ENCODE results near the gene POMT2.

The POMT2 gene

DNA sequence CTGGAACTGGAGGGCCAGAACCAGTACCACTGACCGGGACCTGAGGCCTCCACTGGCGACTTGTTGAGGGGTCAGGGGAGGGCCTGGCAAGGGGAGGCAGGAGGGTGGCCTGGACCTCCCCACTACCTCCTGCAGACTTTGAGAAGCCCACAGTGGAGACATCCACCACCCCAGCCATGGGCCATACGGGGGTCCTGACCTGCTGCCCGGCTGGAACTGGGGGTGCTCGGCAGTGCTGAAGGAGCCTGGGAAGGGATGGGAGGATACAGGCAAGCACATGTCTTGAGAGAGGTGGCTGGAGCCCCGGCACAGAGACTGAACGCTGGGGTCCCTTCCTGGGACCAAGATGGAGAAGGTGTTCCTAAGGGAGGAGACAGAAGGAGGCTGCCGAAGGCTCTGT is 64.0 kb downstream of the POMT2 start (continued):
- TF ChIP-seq, protein P1, sequence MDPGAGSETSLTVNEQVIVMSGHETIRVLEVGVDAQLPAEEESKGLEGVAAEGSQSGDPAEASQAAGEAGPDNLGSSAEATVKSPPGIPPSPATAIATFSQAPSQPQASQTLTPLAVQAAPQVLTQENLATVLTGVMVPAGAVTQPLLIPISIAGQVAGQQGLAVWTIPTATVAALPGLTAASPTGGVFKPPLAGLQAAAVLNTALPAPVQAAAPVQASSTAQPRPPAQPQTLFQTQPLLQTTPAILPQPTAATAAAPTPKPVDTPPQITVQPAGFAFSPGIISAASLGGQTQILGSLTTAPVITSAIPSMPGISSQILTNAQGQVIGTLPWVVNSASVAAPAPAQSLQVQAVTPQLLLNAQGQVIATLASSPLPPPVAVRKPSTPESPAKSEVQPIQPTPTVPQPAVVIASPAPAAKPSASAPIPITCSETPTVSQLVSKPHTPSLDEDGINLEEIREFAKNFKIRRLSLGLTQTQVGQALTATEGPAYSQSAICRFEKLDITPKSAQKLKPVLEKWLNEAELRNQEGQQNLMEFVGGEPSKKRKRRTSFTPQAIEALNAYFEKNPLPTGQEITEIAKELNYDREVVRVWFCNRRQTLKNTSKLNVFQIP (CRISPR knock-in tag; IDR thresholded peaks at IDR 0.05; ENCODE audit: borderline replicate concordance, low read depth) = no peak
- TF ChIP-seq, protein P2, sequence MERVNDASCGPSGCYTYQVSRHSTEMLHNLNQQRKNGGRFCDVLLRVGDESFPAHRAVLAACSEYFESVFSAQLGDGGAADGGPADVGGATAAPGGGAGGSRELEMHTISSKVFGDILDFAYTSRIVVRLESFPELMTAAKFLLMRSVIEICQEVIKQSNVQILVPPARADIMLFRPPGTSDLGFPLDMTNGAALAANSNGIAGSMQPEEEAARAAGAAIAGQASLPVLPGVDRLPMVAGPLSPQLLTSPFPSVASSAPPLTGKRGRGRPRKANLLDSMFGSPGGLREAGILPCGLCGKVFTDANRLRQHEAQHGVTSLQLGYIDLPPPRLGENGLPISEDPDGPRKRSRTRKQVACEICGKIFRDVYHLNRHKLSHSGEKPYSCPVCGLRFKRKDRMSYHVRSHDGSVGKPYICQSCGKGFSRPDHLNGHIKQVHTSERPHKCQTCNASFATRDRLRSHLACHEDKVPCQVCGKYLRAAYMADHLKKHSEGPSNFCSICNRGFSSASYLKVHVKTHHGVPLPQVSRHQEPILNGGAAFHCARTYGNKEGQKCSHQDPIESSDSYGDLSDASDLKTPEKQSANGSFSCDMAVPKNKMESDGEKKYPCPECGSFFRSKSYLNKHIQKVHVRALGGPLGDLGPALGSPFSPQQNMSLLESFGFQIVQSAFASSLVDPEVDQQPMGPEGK (CRISPR knock-in tag; IDR thresholded peaks at IDR 0.05; ENCODE audit: borderline replicate concordance) = no peak
- TF ChIP-seq, protein P3, sequence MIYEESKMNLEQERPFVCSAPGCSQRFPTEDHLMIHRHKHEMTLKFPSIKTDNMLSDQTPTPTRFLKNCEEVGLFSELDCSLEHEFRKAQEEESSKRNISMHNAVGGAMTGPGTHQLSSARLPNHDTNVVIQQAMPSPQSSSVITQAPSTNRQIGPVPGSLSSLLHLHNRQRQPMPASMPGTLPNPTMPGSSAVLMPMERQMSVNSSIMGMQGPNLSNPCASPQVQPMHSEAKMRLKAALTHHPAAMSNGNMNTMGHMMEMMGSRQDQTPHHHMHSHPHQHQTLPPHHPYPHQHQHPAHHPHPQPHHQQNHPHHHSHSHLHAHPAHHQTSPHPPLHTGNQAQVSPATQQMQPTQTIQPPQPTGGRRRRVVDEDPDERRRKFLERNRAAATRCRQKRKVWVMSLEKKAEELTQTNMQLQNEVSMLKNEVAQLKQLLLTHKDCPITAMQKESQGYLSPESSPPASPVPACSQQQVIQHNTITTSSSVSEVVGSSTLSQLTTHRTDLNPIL (CRISPR knock-in tag; IDR thresholded peaks at IDR 0.05; ENCODE audit: low read depth) = no peak
- no peak for TF ChIP-seq BACH2 (CRISPR knock-in tag; IDR thresholded peaks at IDR 0.05; ENCODE audit: borderline replicate concordance)

DNA sequence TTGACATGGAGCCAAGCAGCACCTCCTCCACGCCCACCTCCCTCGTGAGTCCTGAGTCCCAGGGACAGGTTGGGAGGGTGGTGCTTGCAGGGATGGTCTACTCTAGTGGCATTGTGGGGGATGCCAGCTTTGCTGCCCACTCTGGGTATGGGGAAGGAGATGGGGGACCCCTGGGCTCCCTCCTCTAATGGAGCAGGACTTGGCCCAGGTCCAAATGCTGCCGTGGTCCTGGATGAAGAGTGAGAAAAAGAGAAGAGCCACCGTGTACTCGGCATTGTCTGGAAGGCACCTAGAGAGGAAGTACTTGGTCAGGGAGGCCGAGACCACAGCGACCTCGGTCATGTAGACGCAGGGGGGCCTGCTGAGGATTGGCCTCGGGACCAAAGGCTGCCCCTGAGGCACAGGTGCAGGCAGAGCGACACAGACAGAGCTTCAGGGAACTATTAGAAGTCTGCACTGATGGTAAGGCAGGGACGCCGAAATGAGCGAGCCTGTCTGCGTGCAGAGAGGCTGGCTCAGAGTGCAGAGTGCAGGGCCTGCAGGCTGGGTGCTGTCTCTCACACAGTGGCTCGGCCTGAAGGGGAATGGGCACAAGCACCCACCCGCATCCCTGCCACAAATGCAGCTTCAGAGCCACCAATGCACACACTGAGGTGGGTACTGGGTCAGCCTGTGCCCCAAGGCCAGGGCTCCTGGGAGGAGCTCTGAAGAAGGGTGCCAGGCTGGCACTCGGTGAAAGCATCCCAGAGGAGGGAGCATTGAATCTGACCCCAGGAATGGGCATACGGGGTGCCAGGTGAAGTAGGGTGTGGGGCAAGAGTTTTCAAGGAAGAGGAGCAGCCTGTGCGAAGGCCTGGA is 67.1 kb downstream of the POMT2 start:
- ATAC-seq = no peak
- no peak for TF ChIP-seq GLIS3 (CRISPR knock-in tag; IDR thresholded peaks at IDR 0.05)

DNA sequence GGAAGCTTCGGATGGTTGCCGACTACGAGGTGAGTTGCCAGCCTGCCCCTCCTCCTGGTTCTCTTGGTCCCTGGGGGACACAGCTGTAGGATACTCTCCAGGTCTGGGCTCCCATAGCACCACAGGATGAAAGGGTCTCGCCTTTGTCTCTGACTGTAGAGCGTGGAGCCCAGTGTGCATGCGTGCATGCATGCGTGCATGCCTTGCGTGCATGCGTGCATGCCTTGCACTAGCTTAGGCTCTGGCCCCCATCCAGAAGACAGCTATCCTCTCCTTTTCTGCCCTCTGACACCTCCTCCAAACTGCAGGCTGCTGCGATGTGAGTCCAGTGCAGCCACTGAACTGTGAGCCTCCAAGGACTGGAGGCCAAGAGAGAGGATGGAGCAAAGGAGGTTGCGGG is 68.8 kb downstream of the POMT2 start:
- ATAC-seq = no peak
- TF ChIP-seq ESRRG (CRISPR knock-in tag; IDR thresholded peaks at IDR 0.05) (no peak), ZNF70 (CRISPR knock-in tag; IDR thresholded peaks at IDR 0.05) (no peak), ZNF8 (CRISPR knock-in tag; IDR thresholded peaks at IDR 0.05) (no peak), ZFP30 (CRISPR knock-in tag; IDR thresholded peaks at IDR 0.05) (no peak), ZFP3 (CRISPR knock-in tag; IDR thresholded peaks at IDR 0.05) (no peak)
- TF ChIP-seq, protein P4, sequence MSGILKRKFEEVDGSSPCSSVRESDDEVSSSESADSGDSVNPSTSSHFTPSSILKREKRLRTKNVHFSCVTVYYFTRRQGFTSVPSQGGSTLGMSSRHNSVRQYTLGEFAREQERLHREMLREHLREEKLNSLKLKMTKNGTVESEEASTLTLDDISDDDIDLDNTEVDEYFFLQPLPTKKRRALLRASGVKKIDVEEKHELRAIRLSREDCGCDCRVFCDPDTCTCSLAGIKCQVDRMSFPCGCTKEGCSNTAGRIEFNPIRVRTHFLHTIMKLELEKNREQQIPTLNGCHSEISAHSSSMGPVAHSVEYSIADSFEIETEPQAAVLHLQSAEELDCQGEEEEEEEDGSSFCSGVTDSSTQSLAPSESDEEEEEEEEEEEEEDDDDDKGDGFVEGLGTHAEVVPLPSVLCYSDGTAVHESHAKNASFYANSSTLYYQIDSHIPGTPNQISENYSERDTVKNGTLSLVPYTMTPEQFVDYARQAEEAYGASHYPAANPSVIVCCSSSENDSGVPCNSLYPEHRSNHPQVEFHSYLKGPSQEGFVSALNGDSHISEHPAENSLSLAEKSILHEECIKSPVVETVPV (CRISPR knock-in tag; IDR thresholded peaks at IDR 0.05) = no peak
- TF ChIP-seq, protein P2 (CRISPR knock-in tag; IDR thresholded peaks at IDR 0.05; ENCODE audit: borderline replicate concordance) = no peak
- TF ChIP-seq, protein P1 (CRISPR knock-in tag; IDR thresholded peaks at IDR 0.05; ENCODE audit: borderline replicate concordance, low read depth) = no peak

DNA sequence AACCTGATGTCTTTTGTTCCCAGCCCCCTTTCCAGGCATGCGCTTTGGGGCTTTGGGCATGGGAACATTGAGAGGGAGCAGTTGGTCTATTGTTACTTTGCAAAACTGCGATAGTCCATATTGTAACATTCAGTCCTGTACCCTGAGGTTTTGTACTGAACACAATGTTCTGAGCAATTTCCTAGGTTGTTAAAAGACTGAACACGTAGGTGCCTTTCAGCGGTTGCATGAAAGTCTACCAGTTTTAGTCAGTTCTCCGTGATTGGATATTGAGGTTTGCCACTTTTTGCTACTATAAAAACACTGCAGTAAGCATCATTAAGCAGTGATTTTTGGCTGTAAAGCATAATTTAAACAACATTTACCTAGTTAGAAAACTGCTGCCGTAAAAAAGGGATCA is 69.8 kb downstream of the POMT2 start:
- ATAC-seq = no peak
- TF ChIP-seq, protein P5, sequence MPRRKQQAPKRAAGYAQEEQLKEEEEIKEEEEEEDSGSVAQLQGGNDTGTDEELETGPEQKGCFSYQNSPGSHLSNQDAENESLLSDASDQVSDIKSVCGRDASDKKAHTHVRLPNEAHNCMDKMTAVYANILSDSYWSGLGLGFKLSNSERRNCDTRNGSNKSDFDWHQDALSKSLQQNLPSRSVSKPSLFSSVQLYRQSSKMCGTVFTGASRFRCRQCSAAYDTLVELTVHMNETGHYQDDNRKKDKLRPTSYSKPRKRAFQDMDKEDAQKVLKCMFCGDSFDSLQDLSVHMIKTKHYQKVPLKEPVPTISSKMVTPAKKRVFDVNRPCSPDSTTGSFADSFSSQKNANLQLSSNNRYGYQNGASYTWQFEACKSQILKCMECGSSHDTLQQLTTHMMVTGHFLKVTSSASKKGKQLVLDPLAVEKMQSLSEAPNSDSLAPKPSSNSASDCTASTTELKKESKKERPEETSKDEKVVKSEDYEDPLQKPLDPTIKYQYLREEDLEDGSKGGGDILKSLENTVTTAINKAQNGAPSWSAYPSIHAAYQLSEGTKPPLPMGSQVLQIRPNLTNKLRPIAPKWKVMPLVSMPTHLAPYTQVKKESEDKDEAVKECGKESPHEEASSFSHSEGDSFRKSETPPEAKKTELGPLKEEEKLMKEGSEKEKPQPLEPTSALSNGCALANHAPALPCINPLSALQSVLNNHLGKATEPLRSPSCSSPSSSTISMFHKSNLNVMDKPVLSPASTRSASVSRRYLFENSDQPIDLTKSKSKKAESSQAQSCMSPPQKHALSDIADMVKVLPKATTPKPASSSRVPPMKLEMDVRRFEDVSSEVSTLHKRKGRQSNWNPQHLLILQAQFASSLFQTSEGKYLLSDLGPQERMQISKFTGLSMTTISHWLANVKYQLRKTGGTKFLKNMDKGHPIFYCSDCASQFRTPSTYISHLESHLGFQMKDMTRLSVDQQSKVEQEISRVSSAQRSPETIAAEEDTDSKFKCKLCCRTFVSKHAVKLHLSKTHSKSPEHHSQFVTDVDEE (CRISPR knock-in tag; IDR thresholded peaks at IDR 0.05) = no peak
- TF ChIP-seq ARNTL (CRISPR knock-in tag; IDR thresholded peaks at IDR 0.05; ENCODE audit: borderline replicate concordance, low read depth) (no peak), CSDC2 (CRISPR knock-in tag; IDR thresholded peaks at IDR 0.05) (no peak), ZNF565 (CRISPR knock-in tag; conservative IDR thresholded peaks at IDR 0.05; ENCODE audit: low read depth) (no peak), ZC3H10 (CRISPR knock-in tag; IDR thresholded peaks at IDR 0.05) (no peak), ZNF70 (CRISPR knock-in tag; IDR thresholded peaks at IDR 0.05) (no peak), ESRRG (CRISPR knock-in tag; IDR thresholded peaks at IDR 0.05) (no peak), SNAI2 (CRISPR knock-in tag; IDR thresholded peaks at IDR 0.05) (no peak), PPARA (CRISPR knock-in tag; IDR thresholded peaks at IDR 0.05; ENCODE audit: borderline replicate concordance) (no peak), GLIS3 (CRISPR knock-in tag; IDR thresholded peaks at IDR 0.05) (no peak)
- TF ChIP-seq, protein P2 (CRISPR knock-in tag; IDR thresholded peaks at IDR 0.05; ENCODE audit: borderline replicate concordance) = no peak

Data from SK-N-SH treated with all-trans-retinoic acid at 6 μM for 48 hours (cell line).